GM23338 (cell line): ENCODE data around the gene TCF12. TPM values are rescaled to one million over a fixed set of nuclear protein-coding genes. Genes with fewer than 3 reads are reported as not detected.
A peak's percentile ranks its signal among the peaks of the same experiment; 100 is the strongest.

Experiments
- ATAC-seq: fragments of 200-7000 bp; cut with Tn5 transposase; 3 replicates; pipeline ENCODE4 v1.9.1; 2020
- DNase-seq: peaks from one replicate; pipeline ENCODE4 v3.0.0-alpha.2; 2015; ENCODE audit warnings: low spot score
- H2AFZ ChIP-seq: fragments of 200-600 bp; sonication (generic); 2 replicates; pipeline ENCODE4 v1.8.0; 2016; ENCODE audit warnings: antibody characterized with exemption, mild to moderate bottlenecking, moderate library complexity
- H3F3A ChIP-seq: fragments of 200-600 bp; sonication (generic); replicated peaks from 2 replicates; pipeline ENCODE4 v1.8.0; 2017; ENCODE audit warnings: antibody characterized with exemption, mixed run types, low read depth
- H3K27ac ChIP-seq: fragments of 200-600 bp; sonication (generic); 2 replicates; pipeline ENCODE4 v1.6.1; 2016; ENCODE audit warnings: low read depth
- H3K27me3 ChIP-seq: fragments of 200-600 bp; sonication (generic); 2 replicates; pipeline ENCODE4 v1.8.0; 2016; ENCODE audit warnings: mild to moderate bottlenecking, mixed run types, moderate library complexity; ENCODE audit not compliant: insufficient read depth
- H3K36me3 ChIP-seq: fragments of 200-600 bp; sonication (generic); 2 replicates; pipeline ENCODE4 v1.8.0; 2016; ENCODE audit warnings: mild to moderate bottlenecking; ENCODE audit not compliant: insufficient read depth
- H3K4me1 ChIP-seq: fragments of 200-600 bp; sonication (generic); 2 replicates; pipeline ENCODE4 v1.8.0; 2016; ENCODE audit warnings: mild to moderate bottlenecking, moderate library complexity; ENCODE audit not compliant: insufficient read depth
- H3K4me2 ChIP-seq: fragments of 200-600 bp; sonication (generic); 2 replicates; pipeline ENCODE4 v1.7.1; 2017; ENCODE audit warnings: mixed run types
- H3K4me3 ChIP-seq: fragments of 200-600 bp; sonication (generic); 2 replicates; pipeline ENCODE4 v1.6.1; 2016; ENCODE audit warnings: mixed run types
- H3K79me2 ChIP-seq: fragments of 200-600 bp; sonication (generic); replicated peaks from 2 replicates; pipeline ENCODE4 v1.8.0; 2017; ENCODE audit warnings: mild to moderate bottlenecking; ENCODE audit not compliant: insufficient read depth
- H3K9me2 ChIP-seq: fragments of 200-600 bp; sonication (generic); 2 replicates; pipeline ENCODE4 v1.8.0; 2017; ENCODE audit not compliant: insufficient read depth
- H4K20me1 ChIP-seq: fragments of 200-600 bp; sonication (generic); replicated peaks from 2 replicates; pipeline ENCODE4 v1.8.0; 2017; ENCODE audit warnings: mild to moderate bottlenecking; ENCODE audit not compliant: insufficient read depth
- H3K27ac Mint-ChIP-seq: 2 replicates; pipeline ENCODE4 v1.8.0; 2020; ENCODE audit warnings: inconsistent platforms, mild to moderate bottlenecking, moderate library complexity, mixed read lengths
- H3K27me3 Mint-ChIP-seq: 3 replicates; pipeline ENCODE4 v1.8.0; 2022; ENCODE audit warnings: low read depth, mild to moderate bottlenecking, moderate library complexity, mixed read lengths, inconsistent platforms; ENCODE audit not compliant: insufficient read depth, poor library complexity
- H3K36me3 Mint-ChIP-seq: 3 replicates; pipeline ENCODE4 v1.8.0; 2021; ENCODE audit warnings: low read depth, mild to moderate bottlenecking, inconsistent platforms, moderate library complexity, mixed read lengths
- H3K4me1 Mint-ChIP-seq: 3 replicates; pipeline ENCODE4 v1.8.0; 2020; ENCODE audit warnings: mild to moderate bottlenecking, inconsistent platforms, mixed read lengths
- H3K4me3 Mint-ChIP-seq: 3 replicates; pipeline ENCODE4 v1.8.0; 2021; ENCODE audit warnings: moderate library complexity, mild to moderate bottlenecking, inconsistent platforms, mixed read lengths
- H3K9me3 Mint-ChIP-seq: 3 replicates; pipeline ENCODE4 v1.8.0; 2020; ENCODE audit warnings: moderate library complexity, mild to moderate bottlenecking, inconsistent platforms, mixed read lengths
- CREB1 ChIP-seq: fragments of 250-450 bp; sonication (Bioruptor Pico); IDR thresholded peaks from 2 replicates; pipeline ENCODE4 v1.5.0; 2020; ENCODE audit warnings: low read depth, mild to moderate bottlenecking, moderate library complexity
- CTCF ChIP-seq, 2 experiments: fragments of 200-600 bp in 1 of 2; sonication (generic) in 1 of 2; conservative IDR thresholded peaks; 2 replicates each; pipeline versions ENCODE4 v1.5.1 to v1.6.1; 2016 to 2017; ENCODE audit warnings: antibody characterized with exemption in 2 of 2, low read depth in 2 of 2, mild to moderate bottlenecking in 2 of 2, moderate library complexity in 1 of 2
- EZH2 ChIP-seq: fragments of 200-600 bp; sonication (generic); IDR thresholded peaks from one replicate; pipeline ENCODE4 v1.8.0; 2017; ENCODE audit warnings: antibody characterized with exemption, mild to moderate bottlenecking, low read depth; ENCODE audit not compliant: unreplicated experiment
- JUNB ChIP-seq: IDR thresholded peaks from one replicate; pipeline ENCODE4 v1.6.1; 2016; ENCODE audit warnings: antibody characterized with exemption; ENCODE audit not compliant: unreplicated experiment
- POLR2AphosphoS5 ChIP-seq: IDR thresholded peaks from 2 replicates; pipeline ENCODE4 v1.6.1; 2016; ENCODE audit warnings: antibody characterized with exemption, low read depth
- STAT1 ChIP-seq: IDR thresholded peaks from one replicate; pipeline ENCODE4 v1.6.1; 2016; ENCODE audit warnings: antibody characterized with exemption; ENCODE audit not compliant: unreplicated experiment
- ZNF331 ChIP-seq: fragments of 250-450 bp; sonication (Bioruptor Pico); IDR thresholded peaks from 2 replicates; pipeline ENCODE4 v1.5.0; 2020; ENCODE audit warnings: low read depth, mild to moderate bottlenecking, moderate library complexity
- ZNF462 ChIP-seq: fragments of 250-450 bp; sonication (Bioruptor Pico); IDR thresholded peaks from 2 replicates; pipeline ENCODE4 v1.5.0; 2020; ENCODE audit warnings: mild to moderate bottlenecking, moderate library complexity
- polyA plus RNA-seq: library from polyadenylated mRNA; unstranded; fragments of >200 nt; fragmentation: Nextera tagmentation; extraction: Ambion mirVana; gene quantifications from 2 replicates; pipeline ENCODE4 v1.2.1, GENCODE V29; 2016
- total RNA-seq: library from RNA; depleted of rRNA; stranded (reverse); fragments of >200 nt; shearing (Covaris generic); gene quantifications from 2 replicates; pipeline ENCODE4 v1.2.3, GENCODE V29; 2014

Gene TCF12
- total and polyA plus RNA-seq, 2 experiments from 2014 or later: 27.6 to 104 TPM

GRCh38 chr15:57227899-57228298, 309.5 kb downstream of the TCF12 start:
- Histone ChIP-seq H3K27me3 (no peaks in the 10 kb centered on the region), H3K4me3 (no peak overlapping the region), H3K79me2 (0 out of 2 replicates have a peak, but pooled peaks cover 6% of the 10 kb centered on the region), H3K4me2 (no peak overlapping the region), H3F3A (no peaks in the 10 kb centered on the region), H2AFZ (no peak overlapping the region), H3K27ac (peak overlapping the region; percentile 10; the same call in 1 of the 2 replicates), H3K9me2 (no peaks in the 10 kb centered on the region), H3K4me1 (0 out of 2 replicates have a peak, but pooled peaks cover 3% of the 10 kb centered on the region), H3K36me3 (no peaks in the 10 kb centered on the region), H4K20me1 (no peaks in the 10 kb centered on the region)
- ATAC-seq: no peak
- no peaks in the 10 kb centered on the region for H3K9me3 Mint-ChIP-seq
- no peak for TF ChIP-seq ZNF331
- TF ChIP-seq CREB1 (CRISPR knock-in tag): no peak
- TF ChIP-seq EZH2: no peak
- TF ChIP-seq POLR2AphosphoS5: no peak
- no peak for TF ChIP-seq STAT1
- TF ChIP-seq JUNB: no peak
- TF ChIP-seq CTCF (conservative IDR thresholded peaks at IDR 0.05; ENCODE audit: low read depth in 2 of 2): no peak
- TF ChIP-seq ZNF462 (CRISPR knock-in tag): no peak
- H3K4me3 Mint-ChIP-seq: no peak overlapping the region
- H3K36me3 Mint-ChIP-seq: peaks cover 3% of the 10 kb centered on the region; the same call in 2 of the 3 replicates
- no peak for DNase-seq
- H3K27me3 Mint-ChIP-seq: no peaks in the 10 kb centered on the region
- H3K4me1 Mint-ChIP-seq: peaks cover 30% of the 10 kb centered on the region
- 0 out of 2 replicates have a peak overlapping the region, but pooled peaks have one; percentile 41 for H3K27ac Mint-ChIP-seq
